ENCODE data around the gene PRG2. TPM values are rescaled to one million over a fixed set of nuclear protein-coding genes. Genes with fewer than 3 reads are reported as not detected.
A peak's percentile ranks its signal among the peaks of the same experiment; 100 is the strongest.
"Not testable (repeated sequence)": the region's sequence is repeated elsewhere in the genome, so short reads cannot be mapped to it uniquely, and the experiment has no call there.

The PRG2 gene
- polyA plus RNA-seq, 6 donors from 2014 or later, result not detected

GRCh38 chr11:57340039-57340615 is 50.3 kb downstream of the PRG2 start:
- Mint-ChIP-seq H3K27ac (no peak overlapping the region), H3K4me3 (no peak overlapping the region), H3K4me1 (peaks cover 6 to 12% (median 10%) of the 10 kb centered on the region in 3 donors), H3K27me3 (peaks cover 4 to 9% (median 6%) of the 10 kb centered on the region in 3 donors), H3K9me3 (no peaks in the 10 kb centered on the region), H3K36me3 (no peaks in the 10 kb centered on the region)
- no peak for ATAC-seq (ENCODE audit: low read depth in 2 of 2)
- DNase-seq, result no peak

DNA sequence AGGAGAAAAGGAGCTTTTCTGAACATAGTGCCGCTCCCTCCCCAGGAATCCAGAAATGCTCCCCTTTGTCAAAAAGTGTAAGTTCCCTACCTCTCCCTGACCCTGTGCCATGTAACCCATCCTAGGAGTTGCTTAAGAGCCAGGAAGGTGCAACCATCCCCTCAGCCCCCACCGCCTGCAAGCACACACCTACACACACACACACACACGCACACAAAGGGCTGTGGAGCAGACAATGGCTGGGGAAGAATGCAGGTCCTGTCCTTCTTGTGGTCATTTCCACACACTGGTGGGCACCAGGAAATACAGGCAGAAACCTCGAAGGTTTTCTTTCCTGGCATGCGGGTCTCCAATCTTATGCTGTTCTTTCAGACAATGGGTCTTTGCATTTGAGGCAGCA is 51.1 kb downstream of the PRG2 start:
- Mint-ChIP-seq H3K36me3 (no peaks in the 10 kb centered on the region), H3K27ac (no peak overlapping the region), H3K4me1 (peaks cover 13 to 20% (median 18%) of the 10 kb centered on the region in 3 donors), H3K4me3 (no peak overlapping the region), H3K27me3 (peaks cover 4 to 9% (median 6%) of the 10 kb centered on the region in 3 donors), H3K9me3 (no peaks in the 10 kb centered on the region)
- ATAC-seq (ENCODE audit: low read depth in 2 of 2), result no peak
- no peak for DNase-seq

GRCh38 chr11:57338142-57338541 is 52.3 kb downstream of the PRG2 start, which contains the start of gene P2RX3:
P2RX3 (plus strand) TSS chr11:57338352; CDS start chr11:57338551, 199 bp downstream.
- no peak for DNase-seq
- H3K27me3 Mint-ChIP-seq, result peaks cover 4 to 9% (median 6%) of the 10 kb centered on the region in 3 donors
- peaks cover 18 to 30% (median 30%) of the 10 kb centered on the region in 3 donors for H3K4me1 Mint-ChIP-seq
- peak within 1 kb of the TSS in 2 of 6 donors; percentile 37 to 42 for H3K27ac Mint-ChIP-seq
- no peaks in the 10 kb centered on the region for H3K9me3 Mint-ChIP-seq
- H3K36me3 Mint-ChIP-seq, result no peaks in the 10 kb centered on the region
- peak within 1 kb of the TSS in 5 of 8 donors; percentile 25 to 84 (median 43) for H3K4me3 Mint-ChIP-seq
- no peak for ATAC-seq (ENCODE audit: low read depth in 2 of 2)

- peaks cover 18 to 32% (median 30%) of the 10 kb centered on the region in 3 donors for H3K4me1 Mint-ChIP-seq
- H3K4me3 Mint-ChIP-seq, result peak overlapping the region in 5 of 8 donors; percentile 84 to 98 (median 95)
- not testable (repeated sequence) for H3K36me3 Mint-ChIP-seq; DNase-seq; ATAC-seq (ENCODE audit: low read depth in 2 of 2); H3K9me3 Mint-ChIP-seq; H3K27me3 Mint-ChIP-seq
- peak overlapping the region in 3 of 6 donors; percentile 63 to 99 (median 97) for H3K27ac Mint-ChIP-seq
Observed at GRCh38 chr11:57336856-57337255, 53.6 kb downstream of the PRG2 start.

Other genes starting within 250 kb of the PRG2 start
- not detected for gene LRRC55, start 208.7 kb downstream of the PRG2 start, polyA plus RNA-seq (ENCODE audit: low read depth in 6 of 6)
- not detected for gene APLNR, start 153.4 kb downstream of the PRG2 start, polyA plus RNA-seq (ENCODE audit: low read depth in 6 of 6)
- gene TNKS1BP1, start 65.7 kb downstream of the PRG2 start, polyA plus RNA-seq (ENCODE audit: low read depth in 6 of 6), result 1 to 10 TPM in 5 of 6 donors, not detected in 1; 1.1 to 3.8 (median 2.9) TPM
- 10 to 100 TPM; 22.7 to 39.6 (median 32.8) TPM for gene SSRP1, start 54.8 kb downstream of the PRG2 start, polyA plus RNA-seq (ENCODE audit: low read depth in 6 of 6)
- gene P2RX3, start 52.3 kb downstream of the PRG2 start, polyA plus RNA-seq (ENCODE audit: low read depth in 6 of 6), result not detected
- gene PRG3, start 9.5 kb downstream of the PRG2 start, polyA plus RNA-seq (ENCODE audit: low read depth in 6 of 6), result not detected
- 10 to 100 TPM; 14.5 to 20.8 (median 17.5) TPM for gene SLC43A3, start 36.5 kb upstream of the PRG2 start, polyA plus RNA-seq (ENCODE audit: low read depth in 6 of 6)
- under 1 TPM in 1 of 6 donors, not detected in 5; 0.12 TPM for gene RTN4RL2, start 69.9 kb upstream of the PRG2 start, polyA plus RNA-seq (ENCODE audit: low read depth in 6 of 6)
- 10 to 100 TPM in 1 of 6 donors, 1 to 10 TPM in 5; 3.2 to 10.9 (median 4.6) TPM for gene SLC43A1, start 125.1 kb upstream of the PRG2 start, polyA plus RNA-seq (ENCODE audit: low read depth in 6 of 6)
- 100 to 1,000 TPM in 1 of 6 donors, 10 to 100 TPM in 5; 64.9 to 105 (median 79.9) TPM for gene TIMM10, start 140.1 kb upstream of the PRG2 start, polyA plus RNA-seq (ENCODE audit: low read depth in 6 of 6)
- gene SMTNL1, start 146.9 kb upstream of the PRG2 start, polyA plus RNA-seq (ENCODE audit: low read depth in 6 of 6), result under 1 TPM in 3 of 6 donors, not detected in 3; 0.18 to 0.40 (median 0.34) TPM
- gene UBE2L6, start 177.0 kb upstream of the PRG2 start, polyA plus RNA-seq (ENCODE audit: low read depth in 6 of 6), result 100 to 1,000 TPM; 182 to 310 (median 219) TPM
- gene SERPING1, start 207.0 kb upstream of the PRG2 start, polyA plus RNA-seq (ENCODE audit: low read depth in 6 of 6), result under 1 TPM in 1 of 6 donors, not detected in 5; 0.82 TPM